HG03103 (cell line): ENCODE results near the gene LARP6.

Source experiments
- ATAC-seq: cut with Tn5 transposase; IDR thresholded peaks from one replicate; pipeline ENCODE4 v1.9.1; 2021; ENCODE audit warnings: low read depth; ENCODE audit not compliant: unreplicated experiment

LARP6 gene

GRCh38 chr15:70796516-70797310 is 57.2 kb downstream of the LARP6 start:
- ATAC-seq = no peak

DNA sequence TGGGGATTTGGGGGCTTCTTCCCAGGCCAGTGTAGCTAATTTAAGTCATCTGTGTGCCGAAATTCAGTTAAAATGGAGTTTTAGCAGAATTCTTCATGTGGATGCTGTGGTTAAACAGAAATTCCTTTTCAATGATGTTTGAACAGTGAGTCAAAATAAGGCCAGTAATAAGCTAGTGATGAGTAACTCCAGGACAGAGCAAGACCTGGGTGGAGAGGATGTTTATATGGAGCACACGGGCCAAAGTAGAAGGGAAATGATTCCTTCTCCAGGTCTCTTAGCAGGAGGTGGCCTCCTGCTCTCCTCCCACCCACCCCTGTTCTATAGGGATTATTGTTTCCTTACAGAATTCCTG is 58.7 kb downstream of the LARP6 start:
- no peak for ATAC-seq

DNA sequence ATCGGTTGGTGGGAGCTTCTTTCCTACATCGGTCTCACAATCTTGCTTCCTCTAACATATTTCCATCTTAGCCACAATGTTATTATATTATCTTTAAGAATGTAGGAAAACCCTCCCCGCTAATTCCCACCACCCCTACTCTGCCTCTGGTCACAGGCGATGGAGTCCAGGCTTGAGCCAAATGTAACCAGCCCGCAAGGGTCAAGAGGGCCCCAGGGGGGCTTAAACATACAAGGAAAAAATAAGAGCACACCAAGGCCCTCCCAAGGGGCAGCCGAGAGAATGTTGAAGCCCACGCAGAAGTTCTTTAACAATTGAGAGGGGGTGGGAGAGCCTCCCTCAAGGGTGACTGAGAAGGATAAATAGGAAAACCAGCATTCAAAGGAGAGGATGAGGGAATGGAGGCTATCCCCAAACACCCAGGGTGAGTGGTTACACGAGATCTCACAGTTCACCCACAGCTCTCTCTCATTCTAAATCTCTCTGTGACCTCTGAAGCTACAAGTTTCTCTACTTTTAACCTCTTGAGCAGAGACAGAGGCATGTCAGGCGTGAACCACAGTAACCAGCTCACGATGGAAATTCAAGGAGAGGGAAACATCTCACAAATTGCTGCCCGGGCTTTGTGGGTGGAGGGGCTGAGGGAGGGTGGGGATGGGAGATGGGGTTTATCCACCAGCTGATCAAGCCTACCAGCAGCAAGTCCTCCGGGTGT is 59.2 kb downstream of the LARP6 start:
- no peak for ATAC-seq

DNA sequence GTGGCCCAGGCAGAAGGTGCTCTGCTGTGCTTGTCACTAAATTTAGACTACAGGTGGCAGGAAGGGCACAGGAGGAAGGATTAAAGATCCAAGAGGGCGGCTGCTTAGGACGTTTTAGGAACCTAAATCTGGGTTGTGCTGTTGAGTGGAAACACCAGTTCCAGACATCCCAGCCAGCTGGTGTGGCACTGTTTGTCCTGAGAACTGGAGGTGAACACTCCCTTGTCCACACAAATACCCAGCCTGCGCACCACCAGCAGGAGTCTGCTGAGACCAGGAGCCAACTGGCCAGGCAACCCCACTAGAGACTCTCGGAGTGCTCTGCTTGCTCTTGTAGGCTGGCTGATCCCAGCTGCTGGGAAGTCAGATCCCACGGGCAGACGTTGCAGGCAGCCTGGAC is 60.3 kb downstream of the LARP6 start:
- ATAC-seq = no peak

DNA sequence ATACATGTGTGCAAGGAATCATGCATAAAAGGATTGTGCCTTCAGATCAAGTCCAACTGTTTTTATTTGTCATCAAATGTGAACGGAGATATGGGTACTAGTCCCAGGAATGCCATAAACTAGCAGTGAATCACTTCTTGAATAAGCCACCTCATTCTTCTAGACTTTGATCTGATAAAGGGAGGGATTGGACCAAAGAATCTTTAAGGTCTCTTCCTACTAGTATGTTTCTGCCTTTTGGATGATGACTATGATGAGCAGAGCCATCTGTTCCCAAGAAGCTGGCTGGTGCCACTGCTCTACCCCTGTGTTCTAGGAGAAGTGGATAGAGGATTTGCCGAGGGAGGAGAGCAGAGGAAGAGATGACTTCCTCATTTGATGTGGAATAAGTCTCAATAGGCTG is 61.8 kb downstream of the LARP6 start:
- no peak for ATAC-seq

GRCh38 chr15:70791259-70791658 is 62.7 kb downstream of the LARP6 start:
- ATAC-seq = no peak

GRCh38 chr15:70789213-70789612 is 64.7 kb downstream of the LARP6 start:
- ATAC-seq = no peak

- ATAC-seq = no peak
These were observed 65.6 kb downstream of the LARP6 start for GRCh38 chr15:70788114-70789049.

- no peak for ATAC-seq
These were observed 67.0 kb downstream of the LARP6 start for GRCh38 chr15:70786996-70787395.

DNA sequence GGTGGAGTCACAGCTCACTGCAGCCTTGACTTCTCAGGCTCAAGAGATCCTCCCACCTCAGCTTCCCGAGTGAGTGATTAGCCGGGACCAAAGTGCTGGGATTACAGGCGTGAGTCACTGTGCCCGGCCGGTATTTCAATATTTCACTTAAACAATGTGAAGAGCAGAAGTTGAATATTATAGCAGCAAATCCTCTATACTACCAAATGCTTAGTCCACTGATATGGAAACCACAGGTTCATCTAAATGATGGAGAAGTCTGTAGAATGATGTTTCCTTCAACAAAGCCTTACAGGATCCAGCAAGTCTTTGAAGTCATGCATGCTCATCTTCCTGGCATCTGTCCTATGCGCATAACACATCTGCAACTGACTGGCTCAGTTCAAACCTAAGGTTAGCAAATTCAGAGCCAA is 70.3 kb downstream of the LARP6 start:
- no peak for ATAC-seq

DNA sequence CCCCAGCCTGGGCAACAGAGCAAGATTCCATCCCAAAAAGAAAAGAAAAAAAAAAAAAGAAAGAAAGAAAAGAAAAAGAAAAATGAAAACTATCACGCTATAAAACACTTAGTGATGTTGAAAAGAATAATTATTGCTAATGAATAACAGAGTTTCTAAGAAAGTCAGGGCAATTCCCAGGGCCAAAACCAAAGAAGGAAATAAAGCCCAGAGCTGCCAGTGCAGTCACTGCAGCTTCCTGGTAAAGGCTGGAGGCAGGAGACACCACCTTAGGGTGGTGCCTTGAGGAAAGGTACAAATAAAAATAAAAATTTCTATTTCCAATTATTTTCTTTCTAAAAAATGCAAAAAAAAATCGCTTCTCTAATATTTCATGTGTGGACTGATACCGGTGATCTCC is 70.9 kb downstream of the LARP6 start:
- ATAC-seq = no peak

DNA sequence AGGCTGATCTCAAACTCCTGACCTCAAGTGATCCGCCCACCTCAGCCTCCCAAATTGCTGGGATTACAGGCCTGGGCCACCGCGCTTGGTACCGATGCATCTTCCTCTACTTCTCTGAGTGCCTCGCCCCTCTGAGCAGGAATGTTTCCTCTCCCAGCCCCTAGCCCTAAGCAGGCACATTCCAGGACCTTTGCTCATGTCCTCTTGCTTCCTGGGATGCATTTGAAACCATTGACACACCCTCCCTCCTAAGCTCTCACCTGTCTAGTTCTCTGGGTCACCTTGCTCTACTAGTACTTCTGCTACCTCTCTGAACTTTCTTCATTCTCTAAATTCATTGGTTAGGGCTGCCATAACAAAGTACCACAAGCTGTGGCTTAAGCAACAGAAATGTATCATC is 72.7 kb downstream of the LARP6 start:
- no peak for ATAC-seq
